ENCODE results near the gene ATP1B4.
A peak's percentile ranks its signal among the peaks of the same experiment; 100 is the strongest.
"Not testable (repeated sequence)": the region's sequence is repeated elsewhere in the genome, so short reads cannot be mapped to it uniquely, and the experiment has no call there.

Gene ATP1B4

DNA sequence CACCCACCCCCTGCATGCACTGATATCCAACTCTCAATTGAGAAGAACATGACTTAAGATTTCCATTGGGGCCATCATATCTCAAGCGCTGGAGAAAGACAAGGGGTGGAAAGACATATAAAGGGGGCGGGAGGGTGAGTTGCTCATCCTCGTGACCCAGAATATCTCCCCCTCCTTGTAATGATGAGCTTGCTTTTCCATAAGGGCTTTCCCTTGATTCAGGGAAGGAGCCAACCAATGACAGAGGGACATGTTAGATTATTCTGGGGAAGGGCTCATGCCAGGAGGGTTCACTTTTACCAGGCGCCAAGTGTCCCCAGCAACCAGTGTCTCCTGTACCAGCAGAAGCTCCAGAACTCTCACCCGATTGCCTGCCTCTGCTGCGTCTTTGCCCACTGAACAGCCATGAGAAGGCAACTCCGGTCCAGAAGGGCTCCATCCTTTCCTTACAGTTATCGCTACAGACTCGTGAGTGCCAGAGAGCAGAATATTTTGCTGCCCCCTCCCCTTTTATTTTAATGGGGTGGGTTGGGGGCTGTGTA lies at the start of gene ATP1B4:
Gene ATP1B4, plus strand, starts transcription at position 326 of the 542 bp plus-strand sequence. Its CDS starts 80 bp downstream, at position 406.
- no peak for DNase-seq

DNA sequence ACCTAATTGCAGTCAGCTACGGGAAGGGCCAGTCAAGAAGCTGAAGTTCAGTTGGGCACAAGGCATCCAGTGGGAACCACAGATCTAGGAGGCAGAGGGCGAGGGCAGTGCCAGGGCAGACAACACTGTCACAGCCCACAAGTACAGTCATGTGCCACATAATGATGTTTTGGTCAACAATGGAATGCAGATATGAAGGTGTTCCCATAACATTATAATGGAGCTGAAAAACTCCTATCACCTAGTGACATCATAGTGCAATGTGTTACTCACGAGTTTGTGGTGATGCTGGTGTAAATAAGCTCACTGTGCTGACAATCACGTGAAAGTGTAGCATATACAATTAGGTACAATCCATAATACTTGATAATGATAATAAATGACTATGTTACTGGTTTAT lies 46.1 kb upstream of the ATP1B4 start:
- no peak for DNase-seq

DNA sequence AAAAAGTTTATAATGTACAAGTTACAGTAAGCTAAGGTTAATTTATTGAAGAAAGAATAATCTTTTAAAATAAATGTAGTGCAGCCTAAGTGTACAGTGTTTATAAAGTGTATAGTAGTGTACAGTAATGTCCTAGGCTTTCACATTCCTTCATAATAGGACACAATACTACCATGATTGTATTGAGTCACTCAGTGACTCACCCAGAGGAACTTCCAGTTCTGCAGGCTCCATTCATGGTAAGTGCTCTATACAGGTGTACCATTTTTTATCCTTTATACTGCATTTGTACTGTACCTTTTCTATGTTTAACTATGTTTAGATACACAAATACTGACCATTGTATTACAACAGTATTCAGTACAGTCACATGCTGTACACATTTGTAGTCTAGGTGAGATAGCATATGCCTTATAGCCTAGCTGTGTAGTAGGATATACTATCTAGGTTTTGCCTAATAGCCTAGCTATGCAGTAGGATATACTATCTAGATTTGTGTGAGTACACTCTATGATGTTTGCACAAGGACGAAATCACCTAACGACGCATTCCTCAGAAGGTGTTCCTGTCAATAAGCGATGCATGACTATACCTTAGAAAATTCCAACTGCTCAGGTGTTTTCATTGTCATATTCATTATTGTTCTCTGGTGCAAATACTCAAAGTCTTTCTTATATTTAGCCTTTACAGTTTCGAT lies 45.2 kb upstream of the ATP1B4 start:
- DNase-seq, result no peak

DNA sequence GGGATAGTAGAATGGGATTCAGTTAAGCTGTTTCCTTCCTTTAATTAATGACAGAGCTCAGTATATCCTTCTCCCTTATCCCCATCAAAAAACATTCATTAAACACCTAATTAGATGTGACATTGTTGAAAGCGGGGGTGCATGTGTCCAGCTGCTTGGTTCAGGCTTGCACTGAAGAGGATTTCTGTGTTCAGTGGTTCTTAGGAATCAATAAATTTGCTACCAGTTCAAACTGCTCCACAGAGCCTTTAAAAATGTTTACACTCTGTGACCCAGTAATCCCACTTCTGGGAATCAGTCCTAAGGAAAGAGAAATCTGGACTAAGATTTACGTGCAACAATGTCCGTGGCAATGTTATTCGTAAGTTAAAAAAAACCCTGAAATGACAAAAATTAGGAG lies 43.5 kb upstream of the ATP1B4 start:
- DNase-seq, result no peak

DNA sequence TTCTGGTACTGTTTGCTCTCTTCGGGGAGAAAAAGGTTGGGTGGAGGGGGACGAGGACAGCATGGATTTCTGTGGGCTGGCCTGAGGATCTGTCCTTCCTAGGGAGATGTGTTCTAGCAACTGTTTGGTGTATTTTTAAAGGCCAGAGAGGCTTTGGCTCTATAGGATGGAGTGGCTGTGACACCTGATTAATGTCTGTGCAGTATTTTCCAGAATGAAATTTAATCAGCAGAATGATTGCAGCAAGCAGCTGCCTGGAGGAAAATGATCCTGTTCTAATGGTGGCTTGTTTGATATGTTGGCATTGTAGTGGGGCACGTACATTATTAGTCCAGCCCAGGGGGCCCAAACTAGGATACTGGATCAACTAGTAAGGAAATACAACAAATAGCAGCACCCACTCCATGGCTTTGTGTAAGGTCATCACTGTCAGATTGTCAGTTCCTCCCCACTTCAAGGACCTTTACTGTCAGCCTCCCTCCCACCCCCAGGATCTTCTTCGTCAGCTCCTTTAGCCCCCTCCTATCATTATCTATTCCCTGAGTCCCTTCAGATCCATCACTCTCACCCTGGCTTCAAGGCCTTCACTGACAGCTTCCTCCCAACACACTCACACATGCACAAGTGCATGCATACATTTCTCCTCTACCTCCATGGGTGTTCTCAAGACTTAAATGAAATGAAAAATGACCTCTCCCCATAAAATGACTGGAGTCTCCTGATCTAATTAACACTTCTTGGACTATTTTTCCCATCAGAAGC lies 40.2 kb upstream of the ATP1B4 start:
- DNase-seq, result peak; percentile 33

DNA sequence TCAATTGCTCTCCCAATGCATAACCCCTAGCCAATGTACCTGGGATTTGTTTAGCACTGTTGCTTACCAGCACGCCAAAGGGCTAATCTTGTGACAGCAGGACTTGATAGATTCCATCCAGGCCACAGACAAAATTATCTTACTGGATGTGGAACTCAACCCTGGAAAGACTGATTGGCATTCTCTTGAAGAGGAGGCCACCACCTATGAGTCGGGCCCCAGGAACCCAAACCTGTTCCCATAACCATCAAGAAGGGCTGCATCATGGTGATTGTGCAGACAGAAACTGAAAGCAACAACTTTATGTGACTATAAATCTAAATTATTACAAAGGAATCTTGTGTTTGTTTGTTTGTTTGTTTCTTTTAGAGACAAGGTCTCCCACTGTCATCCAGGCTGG lies 30.8 kb upstream of the ATP1B4 start:
- no peak for DNase-seq

DNA sequence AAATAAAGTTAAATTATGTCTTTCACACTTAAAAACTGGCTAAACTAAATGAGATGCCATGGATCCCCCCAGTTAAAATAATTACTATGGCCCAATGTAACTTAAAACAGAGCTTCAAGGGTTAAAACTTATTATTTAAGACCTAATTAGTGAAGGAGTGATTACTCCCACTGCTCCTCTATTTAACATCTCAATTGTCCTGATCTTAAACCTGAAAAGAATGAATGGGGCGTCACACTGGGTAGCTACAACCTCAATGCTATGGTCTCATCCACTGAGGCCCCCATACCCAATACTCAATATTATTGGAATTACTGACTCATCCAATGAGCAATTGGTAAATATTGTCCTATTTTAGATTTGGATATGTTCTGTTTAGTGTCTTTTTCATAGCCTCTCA lies 29.5 kb upstream of the ATP1B4 start:
- no peak for DNase-seq

DNA sequence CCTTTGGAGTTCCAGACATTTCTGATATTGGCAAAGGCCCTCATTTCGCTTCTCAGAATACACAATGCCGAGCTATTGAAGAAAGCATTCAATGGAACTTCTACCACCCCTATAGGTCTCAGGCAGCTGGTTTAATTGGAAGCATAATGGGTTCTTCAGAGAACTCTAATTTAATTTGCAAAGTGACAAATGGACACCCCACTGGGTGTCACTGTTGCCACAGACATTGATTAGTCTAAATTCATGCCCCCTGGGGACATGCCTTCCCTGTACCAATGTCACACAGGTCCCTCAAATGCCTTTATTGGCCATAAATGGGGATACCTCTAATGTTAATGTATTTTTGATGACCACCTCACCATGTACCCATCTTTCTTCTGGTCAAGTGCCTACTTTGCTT lies 27.7 kb upstream of the ATP1B4 start:
- peak; percentile 48 for DNase-seq

DNA sequence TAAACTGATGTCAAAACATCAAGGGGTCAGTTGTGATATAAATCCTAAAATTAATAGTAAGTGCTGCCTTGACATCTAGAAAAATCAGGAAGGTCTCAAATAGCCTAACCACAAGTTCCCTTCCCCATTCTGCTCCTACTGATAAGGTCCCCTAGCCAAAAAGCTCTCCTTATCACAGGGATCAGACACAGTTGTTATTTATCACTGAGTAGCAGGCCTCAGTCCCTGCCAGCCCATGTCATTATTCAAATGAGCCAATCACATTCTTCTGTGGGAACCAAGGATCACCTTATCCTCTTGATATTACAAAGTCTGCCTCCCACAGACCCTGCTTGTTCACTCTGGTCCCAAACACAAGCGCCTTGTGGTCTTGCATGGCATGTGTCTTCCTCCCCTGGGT lies 27.3 kb upstream of the ATP1B4 start:
- DNase-seq, result no peak

DNA sequence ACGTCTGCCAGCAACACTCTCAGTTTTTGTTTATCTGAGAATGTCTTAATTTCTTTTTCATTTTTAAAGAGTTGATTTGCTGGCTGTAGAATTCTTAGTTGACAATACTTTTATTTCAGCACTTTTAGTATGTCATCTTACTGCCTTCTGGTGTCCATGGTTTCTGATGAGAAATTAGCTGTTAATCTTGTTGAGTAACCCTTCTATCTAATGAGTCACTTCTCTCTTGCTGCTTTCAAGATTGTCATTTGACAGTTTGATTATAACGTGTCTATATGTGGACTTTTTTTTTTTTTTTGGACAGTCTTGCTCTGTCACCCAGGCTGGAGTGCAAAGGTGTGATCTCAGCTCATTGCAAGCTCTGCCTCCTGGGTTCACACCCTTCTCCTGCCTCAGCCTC lies 26.6 kb upstream of the ATP1B4 start:
- DNase-seq, result no peak

DNA sequence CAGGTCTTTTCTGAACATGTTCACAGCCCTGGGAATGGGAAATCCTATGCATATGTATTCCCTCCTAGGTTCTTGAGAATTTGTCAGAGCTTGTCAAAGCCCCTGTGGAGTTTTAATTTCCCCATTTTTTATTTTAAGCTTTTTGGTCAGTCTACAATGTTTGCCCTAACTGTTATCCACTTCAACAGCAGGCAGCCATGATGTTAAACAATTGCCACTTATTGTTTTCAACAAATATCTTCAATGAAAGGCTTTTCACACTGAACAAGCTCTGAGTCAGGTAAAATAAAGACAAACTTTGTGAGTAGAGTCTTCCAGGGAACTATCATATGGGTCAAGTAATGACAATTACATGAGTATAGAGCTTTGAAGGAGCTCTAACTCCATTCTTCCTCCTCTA lies 25.0 kb upstream of the ATP1B4 start:
- DNase-seq, result no peak

DNA sequence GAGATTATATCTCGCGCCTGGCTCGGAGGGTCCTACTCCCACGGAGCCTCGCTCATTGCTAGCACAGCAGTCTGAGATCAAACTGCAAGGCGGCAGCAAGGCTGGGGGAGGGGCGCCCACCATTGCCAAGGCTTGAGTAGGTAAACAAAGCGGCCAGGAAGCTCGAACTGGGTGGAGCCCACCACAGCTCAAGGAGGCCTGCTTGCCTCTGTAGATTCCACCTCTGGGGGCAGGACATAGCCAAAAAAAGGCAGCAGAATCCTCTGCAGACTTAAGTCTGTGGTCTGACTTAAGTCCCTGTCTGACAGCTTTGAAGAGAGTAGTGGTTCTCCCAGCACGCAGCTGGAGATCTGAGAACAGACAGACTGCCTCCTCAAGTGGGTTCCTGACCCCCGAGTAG lies 17.3 kb upstream of the ATP1B4 start:
- DNase-seq, result not testable (repeated sequence)

DNA sequence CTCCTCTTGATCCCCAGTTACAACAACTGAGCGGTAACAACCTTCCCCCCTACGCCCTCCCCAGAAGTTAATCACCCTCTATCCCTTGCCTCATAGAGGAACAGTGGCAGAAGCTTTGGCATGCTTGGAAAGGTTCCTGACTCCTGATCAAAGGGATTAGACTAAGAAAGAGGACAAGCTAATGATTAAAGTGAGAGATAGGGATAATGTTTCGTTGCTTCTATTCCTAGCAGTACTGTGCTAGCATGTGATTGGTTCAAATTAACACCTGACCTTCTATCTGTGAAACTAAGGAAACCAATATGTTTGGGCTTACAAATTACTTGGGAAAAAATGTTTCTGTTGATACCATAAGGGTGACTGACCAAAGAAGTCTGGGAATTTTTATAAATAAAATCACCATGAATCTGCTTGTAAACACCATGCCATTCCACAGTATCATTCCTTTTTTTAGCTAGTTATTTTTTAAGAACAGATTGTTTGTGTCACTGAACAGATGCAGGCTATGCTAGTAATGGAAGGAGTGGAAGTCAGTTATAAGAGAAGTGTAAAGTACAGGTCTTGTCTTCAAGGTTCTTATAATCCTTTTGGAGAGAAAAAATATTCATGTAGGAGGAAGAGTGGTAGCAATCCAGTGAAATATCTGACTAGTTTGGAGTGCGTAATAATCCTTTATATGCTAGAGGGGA lies 11.3 kb upstream of the ATP1B4 start:
- DNase-seq, result no peak

DNA sequence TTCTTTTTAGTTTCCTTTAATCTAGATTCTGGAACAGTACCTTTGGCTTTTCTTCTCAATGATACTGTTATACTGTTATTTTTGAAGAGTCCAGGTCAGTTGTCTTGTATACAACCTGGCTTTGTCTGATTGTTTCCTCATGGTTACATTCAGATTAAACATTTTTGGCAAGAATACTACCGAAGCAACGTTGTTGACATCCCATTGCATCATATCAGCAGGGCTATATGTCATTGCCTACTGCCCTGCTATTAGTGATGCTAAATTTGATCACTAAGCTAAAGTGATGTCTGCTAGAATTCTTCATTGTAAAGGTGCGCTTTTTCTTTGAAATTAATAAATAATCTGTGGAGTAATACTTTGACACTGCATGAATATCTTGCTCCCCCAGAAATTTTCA lies 5.8 kb upstream of the ATP1B4 start:
- no peak for DNase-seq

DNA sequence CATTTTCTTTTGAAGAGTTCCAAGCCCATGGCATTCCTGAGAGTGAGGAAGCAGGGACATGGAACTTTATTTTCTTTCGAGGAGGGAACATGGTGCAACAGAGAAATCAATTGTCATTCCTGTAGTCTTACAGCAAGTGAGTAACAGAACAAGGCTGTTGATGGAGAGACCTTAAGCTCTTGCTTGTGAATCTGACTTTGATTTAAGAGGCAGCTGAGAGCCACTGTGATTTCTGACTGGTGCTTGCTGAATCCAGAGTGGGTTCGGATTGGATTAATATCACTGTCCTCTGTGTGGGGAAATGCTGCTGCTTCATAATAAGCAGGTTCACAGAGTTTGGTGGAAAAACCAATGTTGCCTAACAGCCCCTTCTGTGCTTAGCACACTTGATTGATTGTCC lies 4.7 kb upstream of the ATP1B4 start:
- DNase-seq, result no peak

DNA sequence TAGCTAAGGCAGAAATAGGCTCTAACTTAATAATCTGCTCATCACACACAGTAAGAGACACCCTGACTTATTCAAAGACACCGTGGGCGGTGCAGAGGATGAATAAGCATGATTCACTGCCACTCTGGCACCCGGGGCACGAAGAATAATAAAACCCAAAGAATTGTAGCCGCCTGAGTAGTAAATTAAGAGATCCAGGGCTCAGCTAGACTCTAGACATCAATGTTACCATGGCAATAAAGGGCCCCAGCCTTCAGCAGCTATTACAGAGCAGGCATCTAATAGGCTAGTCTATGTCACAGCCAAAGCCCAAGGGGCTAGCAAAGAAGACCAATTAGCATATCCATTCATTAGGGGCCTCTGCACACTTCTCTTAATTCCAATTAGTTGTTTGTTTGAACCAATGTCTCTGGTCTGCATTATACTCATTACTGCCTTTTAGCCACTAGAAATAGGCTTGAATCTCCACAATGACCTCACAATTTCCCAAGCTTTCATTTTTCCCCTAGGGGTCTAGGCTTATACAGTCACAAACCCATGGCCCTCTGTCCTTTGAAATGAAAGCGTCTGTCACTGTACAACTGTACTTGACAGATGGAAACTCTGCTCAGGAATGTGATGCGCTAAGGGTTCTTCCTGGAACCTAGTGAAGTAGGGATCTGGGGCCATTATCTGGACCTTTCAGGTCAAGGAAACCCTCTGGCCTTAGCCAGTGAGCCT lies 3.0 kb upstream of the ATP1B4 start:
- peak; percentile 16 for DNase-seq

DNA sequence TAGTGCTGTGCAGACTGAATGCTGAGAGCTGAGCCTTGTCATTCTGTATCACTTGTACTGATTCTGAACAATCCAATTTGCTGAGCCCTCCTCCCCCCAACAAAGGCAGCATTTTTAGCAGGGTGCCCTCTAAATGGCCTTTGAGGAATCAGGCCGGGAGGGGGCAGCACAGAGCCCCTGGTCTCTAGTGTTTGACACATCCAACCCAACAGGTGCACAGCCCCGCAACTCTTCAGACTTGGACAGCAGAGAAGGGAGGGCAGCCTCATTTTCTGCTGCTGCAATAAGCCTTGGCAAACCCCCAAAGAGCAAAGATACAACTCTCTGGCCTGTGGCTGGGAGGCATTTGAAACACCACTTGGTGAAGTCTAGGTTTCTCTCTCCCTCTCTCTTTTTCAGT lies 3.4 kb downstream of the ATP1B4 start:
- DNase-seq, result peak; percentile 3

DNA sequence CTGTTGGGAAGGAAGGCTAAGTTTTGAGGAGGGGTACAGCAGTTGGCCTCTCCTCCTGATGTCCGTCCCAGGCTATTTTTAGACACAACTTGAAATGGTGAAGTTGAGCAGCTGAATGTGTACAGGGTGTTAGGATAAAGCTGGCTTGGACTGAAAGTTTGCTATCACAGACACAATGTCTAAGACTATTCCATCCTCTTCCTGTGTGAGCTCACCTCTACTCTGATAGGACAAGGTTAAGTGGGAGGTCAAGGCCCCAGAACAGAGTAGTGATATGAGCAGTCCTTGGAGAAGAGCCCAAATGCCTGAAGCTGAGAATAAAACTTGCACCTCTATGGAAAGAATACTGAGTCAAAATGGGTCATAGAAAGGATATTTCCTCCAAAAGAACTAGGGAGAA lies 4.1 kb downstream of the ATP1B4 start:
- no peak for DNase-seq

DNA sequence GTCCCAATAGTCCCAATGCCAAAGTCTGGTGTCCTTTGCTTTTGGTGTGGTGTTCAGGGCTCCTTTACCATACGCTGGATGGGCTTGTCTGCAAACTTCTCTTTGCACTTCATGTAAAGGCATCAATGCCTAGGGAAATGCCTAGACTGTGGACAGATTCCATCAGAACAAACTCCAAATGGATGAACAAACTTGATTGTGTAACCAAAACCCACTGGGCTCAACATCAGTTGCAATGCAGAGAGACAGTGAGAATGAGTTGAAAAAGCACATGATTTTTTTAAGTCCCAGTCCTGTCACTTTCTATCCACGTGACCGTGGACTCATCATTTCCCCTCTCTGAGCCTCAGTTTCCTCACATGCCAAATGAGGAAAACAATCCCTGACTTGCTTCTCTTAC lies 4.9 kb downstream of the ATP1B4 start:
- DNase-seq, result no peak

DNA sequence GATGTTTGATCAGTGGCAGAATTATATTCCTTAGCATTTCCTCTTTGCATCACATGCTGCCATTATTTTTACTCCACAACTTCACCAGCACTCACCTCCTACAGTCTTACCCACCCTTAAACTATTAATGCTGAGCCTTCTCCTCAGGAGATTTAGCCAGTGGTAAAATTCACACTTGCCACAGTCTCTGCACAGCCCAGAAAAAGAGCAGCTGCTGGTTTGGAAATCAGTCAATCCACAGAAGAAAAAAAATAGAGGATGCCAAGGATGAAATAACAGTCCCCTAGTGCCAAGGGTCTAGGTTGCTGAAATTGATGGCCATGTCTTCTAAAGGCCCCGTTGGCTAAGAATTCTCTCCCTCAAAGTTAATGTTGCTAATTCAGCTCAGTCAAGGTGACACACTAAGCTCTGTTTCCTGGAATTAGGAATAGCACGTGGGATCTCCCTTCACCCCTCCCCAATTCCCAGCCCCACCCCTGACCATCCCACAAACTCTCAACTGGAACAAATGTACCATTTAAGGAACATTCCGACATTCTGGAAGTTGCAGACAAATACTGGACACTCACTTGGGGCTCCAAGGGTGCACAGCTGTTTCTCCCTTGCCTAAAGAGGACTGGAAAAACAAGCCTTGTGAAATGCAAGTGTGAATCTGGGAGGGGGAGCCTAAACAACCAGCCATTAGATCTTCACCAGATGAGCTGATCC lies 5.7 kb downstream of the ATP1B4 start:
- no peak for DNase-seq

DNA sequence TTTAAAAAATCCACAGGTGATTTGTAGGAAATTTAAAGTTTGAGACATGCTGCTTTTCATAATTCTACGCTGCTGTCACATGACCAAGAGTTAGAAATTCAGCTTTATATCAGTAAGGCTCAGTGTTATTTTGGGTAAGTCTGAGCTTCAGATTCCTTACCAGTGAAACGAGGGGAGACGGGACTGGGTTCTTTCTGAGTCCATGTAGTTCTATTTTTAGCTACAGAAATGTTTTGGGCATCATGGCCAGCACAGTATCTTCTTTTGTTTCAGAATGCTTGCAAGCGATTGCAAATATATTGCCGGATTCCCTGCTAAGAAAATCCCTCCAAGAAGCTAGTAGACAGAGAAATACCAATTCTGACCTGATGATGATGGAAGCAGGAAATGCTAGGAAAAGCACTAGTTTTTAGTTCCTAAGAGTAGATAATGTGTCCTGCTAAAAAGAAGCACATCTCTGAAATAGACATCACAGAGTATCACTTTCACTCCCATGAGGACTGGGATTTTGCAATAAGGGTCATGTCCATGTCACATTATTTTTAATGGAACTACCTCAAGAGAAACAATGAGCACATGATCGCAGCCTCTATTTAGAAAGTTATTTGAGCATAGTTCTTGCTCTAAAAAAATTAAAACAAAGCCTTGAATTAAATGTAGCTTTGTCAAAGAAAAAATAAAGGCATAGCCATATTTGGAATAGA lies 10.9 kb downstream of the ATP1B4 start:
- no peak for DNase-seq

DNA sequence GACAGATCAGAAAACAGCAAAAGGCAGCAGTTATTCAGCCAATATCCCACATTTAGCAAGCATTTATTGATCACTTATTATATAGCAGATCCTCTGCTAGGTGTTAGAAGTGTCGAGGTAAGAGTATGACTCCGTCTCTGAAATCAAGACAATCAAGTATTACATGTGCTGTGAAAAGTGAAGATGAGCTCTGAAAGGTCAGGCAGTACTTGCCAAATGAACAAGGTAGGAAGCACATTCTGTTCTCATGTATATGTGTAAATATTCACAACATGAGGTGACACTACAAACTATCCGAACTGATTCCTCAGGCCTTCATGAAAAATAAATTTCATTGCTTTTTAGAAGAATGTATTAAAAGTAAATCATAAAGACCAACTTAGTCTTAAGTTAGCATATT lies 15.3 kb downstream of the ATP1B4 start:
- DNase-seq, result no peak
